K562 (cell line): ENCODE results near the gene UPF1. TPM values are rescaled to one million over a fixed set of nuclear protein-coding genes. Genes with fewer than 3 reads are reported as not detected.
A peak's percentile ranks its signal among the peaks of the same experiment; 100 is the strongest.

Experiments
- ATAC-seq: fragments of 200-7000 bp; cut with Tn5 transposase; 3 replicates; pipeline ENCODE4 v1.9.1; 2020; ENCODE audit warnings: moderate library complexity
- BruUV-seq: library from RNA; stranded (reverse); fragments of 400-500 nt; replicated peaks from 2 replicates; lab custom pipeline; 2021; lab: Mats Ljungman, UMichigan
- CTCF ChIA-PET: fragments of 300-600 bp; formaldehyde crosslinking; extraction: SDS; loops from one replicate; lab custom pipeline; 2021; ENCODE audit warnings: low intra/inter-chr PET ratio; lab: Yijun Ruan, JAX
- POLR2A ChIA-PET: fragments of 300-600, 350-650 bp; sonication (Branson Sonifier 250); formaldehyde crosslinking; extraction: SDS; loops from one replicate; lab custom pipeline; 2021; ENCODE audit warnings: antibody characterized with exemption, inconsistent platforms; lab: Yijun Ruan, JAX
- DNase-seq, 4 experiments: peaks; one replicate each; pipeline versions ENCODE4 v3.0.0 to v3.0.0-alpha.2; 2011 to 2018; ENCODE audit warnings: low spot score in 3 of 4, mixed read lengths in 3 of 4; ENCODE audit errors: extremely low read depth in 1 of 4
- FAIRE-seq: peaks from 2 replicates; lab custom pipeline; 2011; peaks lifted over from hg19 to GRCh38; lab: Jason Lieb, UNC
- H2AFZ ChIP-seq: 2 replicates; pipeline ENCODE4 v1.6.0; 2011; ENCODE audit warnings: low read depth, low read length, control low read depth, inconsistent platforms
- H3K27ac ChIP-seq: fragments of 200-600 bp; 3 replicates; pipeline ENCODE4 v1.8.0; 2011; ENCODE audit warnings: low read depth, mild to moderate bottlenecking, control low read depth, inconsistent platforms, low read length, moderate library complexity, mixed read lengths; ENCODE audit errors: extremely low read depth
- H3K27me3 ChIP-seq, 2 experiments: fragments of 300-600 bp in 1 of 2; 2 replicates in 1 of 2; 3 replicates in 1 of 2; pipeline versions ENCODE4 v1.6.0 to v1.8.0; 2011; ENCODE audit warnings: inconsistent platforms in 2 of 2, low read length in 2 of 2, mild to moderate bottlenecking in 1 of 2, mixed read lengths in 1 of 2, moderate library complexity in 1 of 2; ENCODE audit not compliant: control insufficient read depth in 2 of 2, insufficient read depth in 2 of 2
- H3K36me3 ChIP-seq: fragments of 300-600 bp; 3 replicates; pipeline ENCODE4 v1.8.0; 2011; ENCODE audit warnings: mild to moderate bottlenecking, low read length, inconsistent platforms; ENCODE audit not compliant: control insufficient read depth, insufficient read depth
- H3K4me1 ChIP-seq, 2 experiments: fragments of 200-600 bp in 1 of 2; replicated peaks in 1 of 2; 2 replicates in 1 of 2; 3 replicates in 1 of 2; pipeline versions ENCODE4 v1.5.1 to v1.8.0; 2011; ENCODE audit warnings: inconsistent platforms in 2 of 2, low read length in 2 of 2, mild to moderate bottlenecking in 1 of 2, mixed read lengths in 1 of 2, moderate library complexity in 1 of 2; ENCODE audit not compliant: control insufficient read depth in 2 of 2, insufficient read depth in 2 of 2
- H3K4me2 ChIP-seq: 2 replicates; pipeline ENCODE4 v1.6.1; 2011; ENCODE audit warnings: low read length, control low read depth, inconsistent platforms, mixed read lengths; ENCODE audit not compliant: insufficient read depth
- H3K4me3 ChIP-seq: fragments of 200-600 bp; sonication (generic), shearing (Covaris generic); 2 replicates; pipeline ENCODE4 v1.5.1; 2016; ENCODE audit warnings: control low read depth, inconsistent platforms
- H3K79me2 ChIP-seq: fragments of 200-600 bp; 3 replicates; pipeline ENCODE4 v1.8.0; 2011; ENCODE audit warnings: low read length, inconsistent platforms; ENCODE audit not compliant: control insufficient read depth, insufficient read depth
- H3K9ac ChIP-seq, 2 experiments: 2 replicates each; pipeline versions ENCODE4 v1.6.0 to v1.6.1; 2011; ENCODE audit warnings: low read depth in 2 of 2, low read length in 2 of 2, control low read depth in 1 of 2, inconsistent platforms in 1 of 2, mild to moderate bottlenecking in 1 of 2, mixed read lengths in 1 of 2; ENCODE audit not compliant: insufficient read depth in 1 of 2
- H3K9me1 ChIP-seq: one replicate; pipeline ENCODE4 v1.6.0; 2011; ENCODE audit warnings: inconsistent platforms, mild to moderate bottlenecking, low read length, moderate library complexity; ENCODE audit not compliant: control insufficient read depth, insufficient read depth
- H3K9me3 ChIP-seq: replicated peaks from 2 replicates; pipeline ENCODE4 v1.5.1; 2011; ENCODE audit warnings: low read depth, low read length, inconsistent platforms; ENCODE audit not compliant: control insufficient read depth, insufficient read depth
- H4K20me1 ChIP-seq: replicated peaks from 2 replicates; pipeline ENCODE4 v1.6.1; 2011; ENCODE audit warnings: low read length, inconsistent platforms, mixed read lengths; ENCODE audit not compliant: control insufficient read depth, insufficient read depth
- ARID2 ChIP-seq: fragments of 450-650 bp; IDR thresholded peaks from 2 replicates; pipeline ENCODE4 v1.6.1; 2017; ENCODE audit warnings: antibody characterized with exemption, mild to moderate bottlenecking
- BMI1 ChIP-seq: fragments of 150-350 bp; IDR thresholded peaks from 2 replicates; pipeline ENCODE4 v1.6.1; 2014; ENCODE audit warnings: low read length
- GATAD2A ChIP-seq: fragments of 450-650 bp; IDR thresholded peaks from 2 replicates; pipeline ENCODE4 v1.6.1; 2017
- KAT8 ChIP-seq: fragments of 450-650 bp; IDR thresholded peaks from 2 replicates; pipeline ENCODE4 v1.6.1; 2016; ENCODE audit warnings: low read depth, mild to moderate bottlenecking
- MIER1 ChIP-seq: fragments of 450-650 bp; IDR thresholded peaks from 2 replicates; pipeline ENCODE4 v1.6.1; 2016; ENCODE audit warnings: antibody characterized with exemption, mild to moderate bottlenecking, low read depth
- MYNN ChIP-seq, 2 experiments: sonication (generic); formaldehyde crosslinking in 1 of 2; IDR thresholded peaks; 2 replicates each; pipeline versions ENCODE4 v1.5.0 to v1.6.1; 2016 to 2020; ENCODE audit warnings: antibody characterized with exemption in 1 of 2, missing genetic modification reagents in 1 of 2
- NBN ChIP-seq: fragments of 450-650 bp; IDR thresholded peaks from 2 replicates; pipeline ENCODE4 v1.6.1; 2016; ENCODE audit warnings: low read depth, mild to moderate bottlenecking
- NR4A1 ChIP-seq, 2 experiments: fragments of 250-450 bp in 1 of 2; fragments of 450-650 bp in 1 of 2; sonication (Bioruptor Pico) in 1 of 2; IDR thresholded peaks; 2 replicates each; pipeline versions ENCODE4 v1.4.0 to v1.6.1; 2016 to 2020; ENCODE audit warnings: mild to moderate bottlenecking in 2 of 2, missing compliant biosample characterization in 1 of 2, missing genetic modification characterization in 1 of 2, moderate library complexity in 1 of 2
- PHB ChIP-seq: fragments of 250-450 bp; sonication (Bioruptor Pico); IDR thresholded peaks from 2 replicates; pipeline ENCODE4 v1.5.0; 2021
- RERE ChIP-seq: sonication (generic); formaldehyde crosslinking; IDR thresholded peaks from 2 replicates; pipeline ENCODE4 v1.8.0; 2023; ENCODE audit warnings: missing genetic modification reagents, mild to moderate bottlenecking, borderline replicate concordance
- RFX1 ChIP-seq: fragments of 450-650 bp; IDR thresholded peaks from 2 replicates; pipeline ENCODE4 v1.6.1; 2016; ENCODE audit warnings: mild to moderate bottlenecking, moderate library complexity
- USF2 ChIP-seq: sonication (generic); formaldehyde crosslinking; IDR thresholded peaks from 2 replicates; pipeline ENCODE4 v1.5.0; 2020; ENCODE audit warnings: missing genetic modification reagents
- ZBTB43 ChIP-seq: sonication (generic); formaldehyde crosslinking; IDR thresholded peaks from 2 replicates; pipeline ENCODE4 v1.8.0; 2023; ENCODE audit warnings: mild to moderate bottlenecking, missing genetic modification reagents
- ZSCAN32 ChIP-seq: fragments of 450-650 bp; formaldehyde crosslinking; IDR thresholded peaks from 2 replicates; pipeline ENCODE4 v1.4.0; 2020; ENCODE audit warnings: mild to moderate bottlenecking, moderate library complexity
- WGBS: fragments of 100-300 bp; shearing (Covaris generic); methylation state at CpG from one replicate; pipeline ENCODE4 v1.1.6; 2016; ENCODE audit warnings: low coverage, mixed read lengths; ENCODE audit not compliant: insufficient coverage; ENCODE audit errors: missing lambda C conversion rate; 5-methylcytosine and 5-hydroxymethylcytosine counted together
- in situ Hi-C: fragments of 300-500 bp; cut with MboI; formaldehyde crosslinking; loops from 4 replicates; pipeline ENCODE4 v1.15.0; 2018; ENCODE audit warnings: inconsistent platforms, mixed read lengths
- intact Hi-C: fragments of 100-400 bp; cut with micrococcal nuclease; formaldehyde crosslinking; loops from 2 replicates; pipeline ENCODE4 v1.14.2; 2022
- polyA plus RNA-seq, 8 experiments: library from polyadenylated mRNA; depleted of rRNA in 4 of 8; stranded (reverse) in 5 of 8; unstranded in 3 of 8; fragments of >200 nt; fragmentation: Nextera tagmentation in 2 of 8; fragmentation: Illumina TruSeq in 1 of 8; extraction: Ambion mirVana in 2 of 8; extraction: Trizol in 1 of 8; gene quantifications; 2 replicates each; pipeline versions ENCODE4 v1.2.1 to v1.2.3, GENCODE V29; 2011 to 2014; ENCODE audit warnings: inconsistent platforms in 1 of 8, missing spikeins in 1 of 8
- total RNA-seq, 7 experiments: library from RNA; depleted of rRNA in 6 of 7; stranded (reverse); fragments of >200 nt in 6 of 7; fragmentation: Illumina TruSeq in 2 of 7; extraction: Trizol in 2 of 7; gene quantifications; 2 replicates each; pipeline versions ENCODE4 v1.2.1 to v1.2.3, GENCODE V29; 2011 to 2021; ENCODE audit warnings: low replicate concordance in 1 of 7

UPF1 gene
- total and polyA plus RNA-seq, 9 of the 15 experiments (the other 6 are each of a cell fraction or from before 2014, with no cell fraction given), result 0.34 to 103 (median 27.9) TPM

- H4K20me1 ChIP-seq, result peaks cover 17% of the 10 kb centered on the region
- no peak overlapping the region for H3K4me3 ChIP-seq
- H3K27me3 ChIP-seq, result peaks cover 0 to 5% of the 10 kb centered on the region in 2 experiments; a peak in 1 of 5 replicates
- intact Hi-C loops (loop anchor here (1.0 to 5.0 kb wide), 2 partner anchors 92 to 243 kb away; partner anchors contain the start of gene TMEM161A), in situ Hi-C loops (no loop called here)
- FAIRE-seq, result no peak
- peaks cover 12 to 56% of the 10 kb centered on the region in 2 experiments for H3K4me1 ChIP-seq
- no TSS peak for BruUV-seq
- H3K79me2 ChIP-seq, result no peaks in the 10 kb centered on the region
- H3K4me2 ChIP-seq, result peak overlapping the region; percentile 60; the same call in 1 of the 2 replicates
- POLR2A ChIA-PET, result interaction anchor here (1.3 kb wide), 1 partner anchor 24 kb away, joined by 4 read pairs; no protein-coding TSS in a partner anchor
- H3K9ac ChIP-seq, result peak overlapping the region in 1 of 2 experiments; percentile 90; a peak in 2 of 4 replicates
- CTCF ChIA-PET, result interaction anchor here (0.6 kb wide), 3 partner anchors 12 to 750 kb away, joined by 3 to 6 read pairs (median 3); no protein-coding TSS in a partner anchor
- H3K9me1 ChIP-seq, result peaks cover 3% of the 10 kb centered on the region
- no peak for ATAC-seq
- no peak overlapping the region; the same call in 1 of the 2 replicates for H2AFZ ChIP-seq
- no peak overlapping the region for H3K27ac ChIP-seq
- DNase-seq, result peak; percentile 41 to 72 (median 68)
- H3K36me3 ChIP-seq, result peaks cover 8% of the 10 kb centered on the region; the same call in 1 of the 3 replicates
- 13% methylated on average over 22 of the region's 28 CpGs for WGBS
- H3K9me3 ChIP-seq, result no peaks in the 10 kb centered on the region
- no peak for TF ChIP-seq ZSCAN32 (CRISPR knock-in tag)
- no peak for TF ChIP-seq PHB (CRISPR knock-in tag)
- no peak for TF ChIP-seq MIER1
- TF ChIP-seq RFX1, result peak; percentile 89
- peak; percentile 52; the same call in 1 of the 2 replicates for TF ChIP-seq BMI1
- no peak for TF ChIP-seq KAT8
- no peak for TF ChIP-seq ZBTB43 (CRISPR knock-in tag)
- peak; percentile 75 for TF ChIP-seq MYNN (IDR thresholded peaks at IDR 0.05)
- no peak for TF ChIP-seq MYNN (CRISPR knock-in tag; IDR thresholded peaks at IDR 0.05)
- TF ChIP-seq NBN, result no peak
- TF ChIP-seq RERE (CRISPR knock-in tag), result no peak
- no peak for TF ChIP-seq GATAD2A
- no peak for TF ChIP-seq ARID2
- no peak for TF ChIP-seq NR4A1 (CRISPR knock-in tag; IDR thresholded peaks at IDR 0.05)
- no peak for TF ChIP-seq NR4A1 (tag; IDR thresholded peaks at IDR 0.05)
- no peak for TF ChIP-seq USF2 (CRISPR knock-in tag)
These were observed 62.7 kb downstream of the UPF1 start for GRCh38 chr19:18894254-18895037.
